22Rv1 (cell line): ENCODE measurements around the gene SCN1A.

ENCODE experiments used
- H3K27ac ChIP-seq: fragments of 450-650 bp; 2 replicates; pipeline ENCODE4 v1.5.1; 2017
- CTCF ChIP-seq: fragments of 450-650 bp; IDR thresholded peaks from 2 replicates; pipeline ENCODE4 v1.5.1; 2017; ENCODE audit warnings: mild to moderate bottlenecking
- ZFX ChIP-seq: fragments of 450-650 bp; IDR thresholded peaks from 2 replicates; pipeline ENCODE4 v1.6.1; 2017; ENCODE audit warnings: antibody characterized with exemption, borderline replicate concordance

Gene SCN1A

DNA sequence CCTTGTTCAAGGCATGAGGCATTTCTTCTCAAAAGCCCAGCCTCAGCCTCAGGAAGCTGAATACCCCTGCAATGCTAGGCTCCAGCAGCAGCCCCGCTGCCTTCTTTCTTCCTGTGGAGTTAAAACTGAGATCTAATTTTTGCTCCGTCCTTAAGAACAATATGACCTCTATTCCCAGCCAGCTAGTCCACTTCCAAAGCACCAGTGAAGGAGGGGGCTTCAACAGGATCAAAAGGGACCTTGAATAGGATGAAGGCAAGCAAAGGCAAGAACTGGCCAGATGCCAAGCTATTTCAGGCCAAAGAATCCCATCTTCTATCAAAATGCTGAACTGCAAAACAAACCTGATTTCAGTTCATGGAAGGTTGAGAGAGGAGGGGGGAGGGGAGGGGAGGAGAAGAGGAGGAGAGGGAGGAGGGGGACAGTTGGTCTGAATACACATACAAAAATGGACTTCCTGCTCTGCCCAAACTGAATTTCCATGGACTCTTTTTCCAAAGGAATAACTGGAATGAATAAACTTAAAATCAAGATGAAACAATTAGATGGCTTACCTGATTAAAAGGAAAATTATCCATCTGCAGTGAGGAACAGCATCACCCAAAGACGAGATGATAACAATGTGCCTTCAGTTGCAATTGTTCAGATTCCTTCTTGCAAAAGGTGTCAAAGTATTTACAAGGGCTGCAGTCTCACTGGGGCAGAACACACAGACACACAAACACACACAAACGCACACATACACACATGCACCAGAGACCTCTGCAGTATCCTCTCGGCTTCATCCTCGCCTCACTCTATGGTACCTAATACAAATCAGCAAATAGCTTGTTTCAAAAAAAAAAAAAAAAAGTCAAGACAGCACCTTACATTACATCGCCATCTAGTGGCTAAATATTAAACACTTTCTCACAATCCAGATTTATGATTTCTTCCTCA, at the start of gene SCN1A:
SCN1A (minus strand) TSS at position 804 of the 939 bp plus-strand sequence. CDS start 54,399 bp downstream, outside the sequence.
- TF ChIP-seq ZFX (no peak), CTCF (peak; percentile 73)
- no peak within 1 kb of the TSS for H3K27ac ChIP-seq

DNA sequence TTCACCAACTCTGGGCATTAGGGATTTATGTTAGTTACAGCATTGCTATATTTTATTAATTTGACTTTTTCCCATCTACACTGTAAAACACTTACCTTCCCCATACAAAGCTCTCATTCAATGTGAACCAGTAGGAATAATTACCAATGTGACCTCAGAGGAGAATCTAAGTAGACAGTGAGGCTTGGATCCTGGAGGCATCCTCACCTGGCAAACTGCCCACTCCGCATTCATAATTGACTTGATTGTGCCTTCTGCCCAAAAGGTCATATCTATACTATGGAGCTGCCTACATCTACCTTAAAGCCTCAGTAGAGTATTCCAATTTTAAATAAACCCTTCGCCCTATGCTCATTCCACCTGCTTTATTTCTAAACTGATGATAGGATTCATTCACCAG, 45.4 kb upstream of the SCN1A start:
- TF ChIP-seq CTCF (no peak), ZFX (no peak)
- no peak overlapping the region for H3K27ac ChIP-seq

GRCh38 chr2:166171216-166171615, 43.4 kb upstream of the SCN1A start:
- H3K27ac ChIP-seq = no peak overlapping the region
- no peak for TF ChIP-seq ZFX

DNA sequence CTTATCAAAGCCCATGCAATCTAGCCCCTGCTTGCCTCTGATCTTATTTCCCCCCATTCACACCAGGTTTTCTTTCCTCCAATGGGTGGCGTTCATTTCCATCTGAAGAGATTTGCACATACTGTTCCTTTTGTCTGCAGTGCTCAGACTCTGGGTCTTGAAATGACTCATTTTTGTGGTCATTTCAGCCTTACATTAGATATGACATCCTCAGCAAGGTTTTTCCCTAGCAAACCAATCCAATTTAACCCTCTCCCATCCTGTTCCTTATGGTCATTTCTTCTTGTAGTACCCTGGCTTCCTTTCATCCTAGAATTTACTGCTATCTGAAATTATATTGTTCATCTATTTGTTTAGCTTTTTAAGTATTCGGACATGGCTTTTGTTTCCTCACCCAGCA, 42.5 kb upstream of the SCN1A start:
- H3K27ac ChIP-seq = no peak overlapping the region
- TF ChIP-seq ZFX = no peak
- no peak for TF ChIP-seq CTCF

GRCh38 chr2:166167449-166167848, 39.6 kb upstream of the SCN1A start:
- no peak overlapping the region for H3K27ac ChIP-seq
- TF ChIP-seq CTCF = no peak
- no peak for TF ChIP-seq ZFX

DNA sequence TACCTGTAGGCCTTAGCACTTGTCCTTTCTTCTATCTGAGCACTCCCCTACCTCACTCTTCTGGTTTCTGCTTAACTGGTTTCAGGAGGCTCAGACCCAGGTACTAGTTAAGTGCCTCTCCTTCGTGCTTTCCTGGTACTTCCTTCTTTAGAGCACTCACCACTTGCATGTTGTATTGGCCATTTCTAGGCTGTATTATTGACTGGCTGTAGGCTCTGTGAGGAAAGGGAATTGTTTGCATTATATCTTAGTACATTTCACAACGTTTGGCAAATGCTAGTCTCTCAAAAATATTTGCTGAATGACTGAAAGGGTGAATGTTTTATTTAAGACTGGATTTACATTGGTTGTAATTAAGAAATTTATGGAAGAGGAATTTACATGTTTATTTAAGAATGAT, 36.0 kb upstream of the SCN1A start:
- H3K27ac ChIP-seq = no peak overlapping the region
- no peak for TF ChIP-seq CTCF
- TF ChIP-seq ZFX = no peak

DNA sequence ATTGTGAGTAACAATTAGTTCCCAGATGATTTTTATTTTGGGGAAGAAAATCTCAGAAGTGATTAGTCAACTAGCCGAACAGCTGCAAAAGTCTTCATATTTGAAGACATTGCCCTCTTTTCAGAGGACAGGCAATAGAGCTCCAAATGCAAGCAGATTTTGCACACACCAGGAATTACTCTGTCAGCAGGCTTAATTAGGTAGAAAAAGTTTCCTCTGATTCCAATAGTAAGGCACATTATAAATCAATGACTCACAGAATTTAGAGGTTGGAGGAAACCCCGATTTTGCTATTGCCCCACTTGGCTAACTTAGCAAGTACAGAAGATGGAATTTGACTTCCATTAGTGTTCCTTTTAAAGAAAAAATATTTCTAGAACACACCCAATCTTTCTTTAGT, 30.7 kb upstream of the SCN1A start:
- H3K27ac ChIP-seq = peak overlapping the region; percentile 73
- TF ChIP-seq ZFX = no peak
- TF ChIP-seq CTCF = no peak

DNA sequence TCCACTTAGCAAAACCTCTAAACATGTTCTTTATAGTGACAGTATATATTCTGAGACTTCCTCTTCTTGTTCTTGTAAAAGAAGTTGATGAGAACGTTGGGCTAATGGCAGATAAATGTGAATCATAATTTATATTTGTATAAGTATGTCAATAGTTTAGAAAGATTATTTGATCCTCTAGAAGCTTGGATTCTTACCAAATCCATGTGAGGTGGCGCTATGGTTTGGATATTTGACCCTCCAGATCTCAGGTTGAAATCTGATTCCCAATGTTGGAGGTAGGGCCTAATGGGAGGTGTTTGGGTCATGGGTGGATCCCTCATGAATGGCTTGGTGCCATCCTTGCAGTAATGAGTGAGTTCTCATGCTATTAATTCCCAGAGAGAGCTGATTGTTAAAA, 29.8 kb upstream of the SCN1A start:
- TF ChIP-seq CTCF (no peak), ZFX (no peak)
- peak overlapping the region; percentile 73 for H3K27ac ChIP-seq
